ACC112 (cell line): ENCODE results near the gene ABCF3.

ENCODE experiments used
- H2AFZ ChIP-seq: fragments of 200-600 bp; sonication (generic); one replicate; pipeline ENCODE4 v1.6.0; 2017; ENCODE audit warnings: antibody characterized with exemption, low read length; ENCODE audit not compliant: unreplicated experiment
- H3K27ac ChIP-seq: fragments of 200-600 bp; sonication (generic); 2 replicates; pipeline ENCODE4 v1.5.1; 2014; ENCODE audit warnings: low read depth, mild to moderate bottlenecking, antibody characterized with exemption, low read length, moderate library complexity
- H3K27me3 ChIP-seq: fragments of 200-600 bp; sonication (generic); 2 replicates; pipeline ENCODE4 v1.6.1; 2014; ENCODE audit warnings: mild to moderate bottlenecking, antibody characterized with exemption, low read length, moderate library complexity, mixed read lengths; ENCODE audit not compliant: insufficient read depth
- H3K36me3 ChIP-seq: fragments of 200-600 bp; sonication (generic); 2 replicates; pipeline ENCODE4 v1.6.1; 2016; ENCODE audit warnings: mild to moderate bottlenecking, antibody characterized with exemption, low read length, moderate library complexity, mixed read lengths; ENCODE audit not compliant: insufficient read depth
- H3K4me1 ChIP-seq: fragments of 200-600 bp; sonication (generic); one replicate; pipeline ENCODE4 v1.6.1; 2016; ENCODE audit warnings: low read length, mixed read lengths; ENCODE audit not compliant: insufficient read depth, unreplicated experiment, control insufficient read depth
- H3K4me3 ChIP-seq: fragments of 200-600 bp; sonication (generic); 2 replicates; pipeline ENCODE4 v1.5.1; 2014; ENCODE audit warnings: mild to moderate bottlenecking, low read depth, low read length
- H3K79me2 ChIP-seq: fragments of 200-600 bp; sonication (generic); one replicate; pipeline ENCODE4 v1.6.0; 2016; ENCODE audit warnings: low read length; ENCODE audit not compliant: control insufficient read depth, unreplicated experiment, insufficient read depth

ABCF3 gene

DNA sequence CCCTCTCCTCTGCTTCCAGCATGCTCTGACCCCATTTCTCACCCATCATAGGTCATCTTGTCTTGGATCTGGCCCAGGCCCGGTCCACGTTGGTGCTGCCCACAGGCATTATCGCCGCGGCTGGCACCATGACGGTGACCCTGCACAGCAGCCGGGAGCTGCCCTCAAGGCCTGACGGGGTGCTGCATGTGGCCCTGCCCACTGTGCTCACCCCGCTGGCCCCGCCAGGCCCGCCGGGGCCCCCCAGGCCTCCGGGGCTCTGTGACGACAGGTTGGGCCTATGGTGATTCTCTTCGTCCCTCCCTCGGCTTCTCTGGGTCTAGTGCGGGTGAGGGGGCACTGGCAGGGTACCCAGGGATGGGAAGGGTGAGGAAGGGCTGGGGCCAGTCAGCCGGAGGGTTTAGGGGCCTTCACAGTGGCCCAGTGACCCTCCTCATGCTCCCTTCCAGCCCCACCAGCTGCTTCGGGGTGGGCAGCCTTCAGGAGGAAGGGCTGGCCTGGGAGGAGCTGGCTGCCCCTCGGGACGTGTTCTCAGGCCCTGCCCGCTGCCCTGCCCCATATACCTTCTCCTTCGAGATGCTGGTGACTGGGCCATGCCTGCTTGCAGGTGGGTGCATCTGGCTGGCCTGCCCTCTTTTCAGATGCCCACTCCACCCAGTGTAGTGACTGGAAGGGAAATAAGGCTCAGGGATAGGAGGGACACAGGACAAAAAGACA lies 47.3 kb downstream of the ABCF3 start:
- peaks cover 10% of the 10 kb centered on the region for H3K4me1 ChIP-seq
- no peak overlapping the region for H3K4me3 ChIP-seq
- H3K27ac ChIP-seq = no peak overlapping the region
- H3K79me2 ChIP-seq = no peaks in the 10 kb centered on the region
- H2AFZ ChIP-seq = no peak overlapping the region
- peaks cover 44% of the 10 kb centered on the region for H3K27me3 ChIP-seq
- H3K36me3 ChIP-seq = no peaks in the 10 kb centered on the region

DNA sequence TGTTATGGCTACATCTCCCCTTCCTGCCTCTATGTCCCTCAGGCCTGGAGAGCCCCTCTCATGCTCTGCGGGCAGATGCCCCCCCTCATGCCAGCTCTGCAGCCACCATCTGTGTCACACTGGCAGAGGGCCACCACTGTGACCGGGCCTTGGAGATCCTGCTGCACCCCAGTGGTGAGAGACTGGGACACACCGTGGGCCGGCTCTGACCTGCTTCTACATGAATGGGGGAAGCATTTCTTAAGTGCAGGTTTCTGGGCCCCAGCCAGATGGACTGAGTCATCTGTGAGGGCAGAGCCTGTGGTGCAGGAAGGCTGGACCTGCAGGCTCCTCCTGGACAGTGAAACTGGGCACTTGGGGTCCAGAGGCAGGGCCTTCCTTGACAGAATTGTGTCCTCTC lies 48.2 kb downstream of the ABCF3 start:
- no peak overlapping the region for H3K27ac ChIP-seq
- no peaks in the 10 kb centered on the region for H3K79me2 ChIP-seq
- H2AFZ ChIP-seq = no peak overlapping the region
- no peaks in the 10 kb centered on the region for H3K36me3 ChIP-seq
- peaks cover 34% of the 10 kb centered on the region for H3K27me3 ChIP-seq
- no peak overlapping the region for H3K4me3 ChIP-seq
- H3K4me1 ChIP-seq = peaks cover 10% of the 10 kb centered on the region

DNA sequence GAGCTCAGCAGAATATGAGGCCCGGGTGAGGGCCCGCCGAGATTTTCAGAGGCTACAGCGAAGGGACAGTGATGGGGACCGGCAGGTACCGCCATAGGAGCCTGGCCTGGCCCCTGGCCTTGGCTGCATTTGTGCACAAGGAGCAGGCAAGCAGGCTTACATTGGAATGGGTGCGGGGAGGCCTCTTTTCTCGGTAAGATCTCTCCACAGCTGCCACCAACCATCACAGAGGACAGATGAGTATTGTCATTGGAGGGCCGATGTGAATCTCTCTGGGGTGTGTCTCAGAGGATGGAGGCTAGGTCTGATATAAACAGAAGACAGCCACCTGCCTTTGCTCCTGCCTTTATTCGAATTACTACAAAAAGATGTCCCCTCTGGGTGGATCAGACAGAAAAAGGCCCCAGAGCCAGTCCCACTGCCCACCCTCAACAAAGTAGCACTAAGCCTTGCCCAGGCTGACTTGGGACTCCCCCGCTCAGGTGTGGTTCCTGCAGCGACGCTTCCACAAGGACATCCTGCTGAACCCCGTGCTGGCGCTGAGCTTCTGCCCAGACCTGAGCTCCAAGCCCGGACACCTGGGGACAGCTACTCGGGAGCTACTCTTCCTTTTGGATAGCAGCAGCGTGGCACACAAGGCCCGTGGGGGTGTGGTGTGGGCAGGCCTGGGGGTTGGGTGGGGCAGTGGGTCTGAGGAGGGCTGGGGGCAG lies 48.8 kb downstream of the ABCF3 start:
- H3K4me3 ChIP-seq = no peak overlapping the region
- no peaks in the 10 kb centered on the region for H3K79me2 ChIP-seq
- no peaks in the 10 kb centered on the region for H3K36me3 ChIP-seq
- no peak overlapping the region for H3K27ac ChIP-seq
- H2AFZ ChIP-seq = no peak overlapping the region
- peaks cover 7% of the 10 kb centered on the region for H3K4me1 ChIP-seq
- peaks cover 29% of the 10 kb centered on the region for H3K27me3 ChIP-seq

DNA sequence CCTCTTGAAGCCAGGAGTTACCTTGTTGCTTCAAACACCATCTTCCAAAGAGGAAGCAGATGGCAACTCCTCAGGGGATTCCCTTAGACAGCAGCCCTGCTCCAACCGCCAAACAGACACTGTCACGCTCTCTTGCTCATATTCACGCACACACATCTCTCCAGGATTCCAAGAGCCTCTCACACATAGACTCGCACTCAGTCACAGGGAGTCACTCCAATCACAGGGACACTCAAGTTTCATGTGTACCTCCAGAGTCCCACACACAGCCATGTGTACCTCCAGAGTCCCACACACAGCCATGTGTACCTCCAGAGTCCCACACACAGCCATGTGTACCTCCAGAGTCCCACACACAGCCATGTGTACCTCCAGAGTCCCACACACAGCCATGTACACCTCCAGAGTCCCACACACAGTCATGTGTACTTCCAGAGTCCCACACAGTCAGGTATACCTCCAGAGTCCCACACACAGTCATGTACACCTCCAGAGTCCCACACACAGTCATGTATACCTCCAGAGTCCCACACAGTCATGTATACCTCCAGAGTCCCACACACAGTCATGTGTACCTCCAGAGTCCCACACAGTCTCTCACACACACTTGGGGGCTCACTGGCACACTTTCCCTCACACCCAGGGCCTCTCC lies 49.5 kb downstream of the ABCF3 start:
- Histone ChIP-seq H3K27me3 (peaks cover 23% of the 10 kb centered on the region), H3K79me2 (no peaks in the 10 kb centered on the region), H3K4me1 (peaks cover 7% of the 10 kb centered on the region), H3K36me3 (no peaks in the 10 kb centered on the region), H3K4me3 (no peak overlapping the region), H2AFZ (no peak overlapping the region), H3K27ac (no peak overlapping the region)

DNA sequence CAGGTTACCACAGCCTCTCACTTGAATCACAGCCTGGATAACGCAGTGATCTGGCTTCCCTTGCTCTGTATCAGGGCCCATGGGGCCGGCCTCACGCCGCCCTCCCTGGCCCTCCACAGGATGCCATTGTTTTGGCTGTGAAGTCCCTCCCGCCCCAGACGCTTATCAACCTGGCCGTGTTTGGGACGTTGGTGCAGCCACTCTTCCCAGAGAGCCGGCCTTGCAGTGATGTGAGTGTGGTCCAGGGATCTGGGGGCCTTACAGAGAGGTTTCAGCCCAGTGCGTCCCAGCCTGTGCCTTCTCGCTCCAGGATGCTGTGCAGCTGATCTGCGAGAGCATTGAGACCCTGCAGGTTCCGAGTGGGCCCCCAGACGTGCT lies 50.0 kb downstream of the ABCF3 start:
- H2AFZ ChIP-seq = no peak overlapping the region
- H3K4me1 ChIP-seq = peaks cover 7% of the 10 kb centered on the region
- no peaks in the 10 kb centered on the region for H3K79me2 ChIP-seq
- H3K27me3 ChIP-seq = peaks cover 17% of the 10 kb centered on the region
- H3K36me3 ChIP-seq = no peaks in the 10 kb centered on the region
- H3K27ac ChIP-seq = no peak overlapping the region
- H3K4me3 ChIP-seq = no peak overlapping the region

DNA sequence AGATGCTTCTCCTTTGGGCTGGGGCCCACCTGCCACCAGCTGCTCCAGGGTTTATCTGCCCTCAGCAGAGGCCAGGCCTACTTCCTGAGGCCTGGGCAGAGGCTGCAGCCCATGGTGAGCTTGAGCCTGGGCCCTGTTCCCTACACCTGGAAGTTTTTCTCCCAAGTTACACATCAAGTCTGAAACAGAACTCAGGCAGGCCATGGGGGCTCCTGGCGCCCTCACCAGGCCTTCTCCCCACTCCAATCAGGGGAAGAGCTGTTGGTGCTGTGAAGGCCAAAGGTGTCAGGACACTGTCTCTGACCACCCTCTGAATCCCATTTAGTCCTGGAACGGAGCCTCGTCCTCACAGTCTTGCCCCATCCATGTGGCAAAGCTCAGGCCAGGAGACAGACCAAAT lies 50.6 kb downstream of the ABCF3 start:
- Histone ChIP-seq H3K27me3 (peaks cover 11% of the 10 kb centered on the region), H3K27ac (no peak overlapping the region), H3K79me2 (no peaks in the 10 kb centered on the region), H3K36me3 (no peaks in the 10 kb centered on the region), H2AFZ (no peak overlapping the region), H3K4me3 (no peak overlapping the region), H3K4me1 (peaks cover 7% of the 10 kb centered on the region)

DNA sequence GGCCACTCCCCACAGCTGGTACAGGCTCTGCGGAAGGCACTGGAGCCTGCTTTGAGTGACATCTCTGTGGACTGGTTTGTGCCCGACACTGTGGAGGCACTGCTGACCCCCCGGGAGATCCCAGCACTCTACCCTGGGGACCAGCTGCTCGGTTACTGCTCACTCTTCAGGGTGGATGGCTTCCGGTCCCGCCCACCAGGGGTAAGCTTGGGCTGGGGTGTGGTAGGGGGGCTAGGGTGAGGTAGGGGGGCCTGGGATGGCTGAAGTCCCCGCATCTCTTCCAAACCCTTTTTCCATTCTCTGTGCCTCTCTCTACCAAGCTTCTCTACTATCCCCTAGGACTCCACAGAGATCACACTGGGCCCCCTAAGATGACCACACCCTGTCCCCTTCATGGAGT lies 51.2 kb downstream of the ABCF3 start:
- H3K79me2 ChIP-seq = no peaks in the 10 kb centered on the region
- H2AFZ ChIP-seq = no peak overlapping the region
- no peak overlapping the region for H3K4me3 ChIP-seq
- H3K36me3 ChIP-seq = no peaks in the 10 kb centered on the region
- H3K4me1 ChIP-seq = peaks cover 7% of the 10 kb centered on the region
- H3K27ac ChIP-seq = no peak overlapping the region
- peaks cover 6% of the 10 kb centered on the region for H3K27me3 ChIP-seq

DNA sequence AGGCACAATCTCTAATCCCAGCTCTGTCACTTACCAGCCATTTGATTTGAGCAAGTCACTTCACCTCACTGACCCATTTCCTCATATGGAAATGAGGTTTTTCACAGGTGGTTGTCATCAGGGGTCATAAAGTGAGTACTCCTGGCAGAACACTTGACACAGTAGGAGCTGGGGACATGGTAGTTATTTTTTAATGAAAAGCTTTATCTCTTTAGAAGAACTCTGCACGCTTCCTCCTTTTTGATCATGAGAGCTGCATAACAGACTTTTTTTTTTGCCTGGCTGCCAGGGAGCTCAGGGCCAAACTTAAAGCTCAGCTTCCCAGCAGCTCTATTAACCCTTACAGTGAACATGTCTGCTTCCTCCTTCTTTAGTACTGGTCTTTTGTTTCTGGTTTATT lies 51.8 kb downstream of the ABCF3 start:
- H2AFZ ChIP-seq = no peak overlapping the region
- no peak overlapping the region for H3K27ac ChIP-seq
- peaks cover 7% of the 10 kb centered on the region for H3K4me1 ChIP-seq
- H3K4me3 ChIP-seq = no peak overlapping the region
- no peaks in the 10 kb centered on the region for H3K36me3 ChIP-seq
- H3K27me3 ChIP-seq = no peaks in the 10 kb centered on the region; the same call in 1 of the 2 replicates
- no peaks in the 10 kb centered on the region for H3K79me2 ChIP-seq

DNA sequence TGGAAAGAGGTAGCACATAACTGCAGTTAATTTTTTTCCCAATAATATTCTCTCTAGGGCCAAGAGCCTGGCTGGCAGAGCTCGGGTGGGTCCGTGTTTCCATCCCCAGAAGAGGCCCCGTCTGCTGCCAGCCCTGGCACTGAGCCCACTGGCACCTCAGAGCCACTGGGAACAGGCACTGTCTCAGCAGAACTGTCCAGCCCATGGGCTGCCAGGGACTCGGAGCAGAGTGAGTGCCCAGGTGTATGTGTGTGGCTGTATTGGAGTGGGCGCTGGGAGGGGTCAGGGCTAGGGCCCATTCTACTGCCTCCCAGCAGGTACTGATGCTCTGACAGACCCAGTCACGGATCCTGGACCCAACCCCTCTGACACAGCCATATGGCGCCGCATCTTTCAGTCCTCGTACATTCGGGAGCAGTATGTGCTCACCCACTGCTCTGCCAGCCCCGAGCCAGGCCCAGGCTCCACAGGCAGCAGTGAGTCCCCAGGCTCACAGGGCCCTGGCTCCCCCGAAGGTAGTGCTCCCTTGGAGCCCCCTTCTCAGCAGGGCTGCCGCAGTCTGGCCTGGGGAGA lies 52.3 kb downstream of the ABCF3 start:
- H3K4me1 ChIP-seq = peaks cover 7% of the 10 kb centered on the region
- H2AFZ ChIP-seq = no peak overlapping the region
- no peaks in the 10 kb centered on the region for H3K36me3 ChIP-seq

DNA sequence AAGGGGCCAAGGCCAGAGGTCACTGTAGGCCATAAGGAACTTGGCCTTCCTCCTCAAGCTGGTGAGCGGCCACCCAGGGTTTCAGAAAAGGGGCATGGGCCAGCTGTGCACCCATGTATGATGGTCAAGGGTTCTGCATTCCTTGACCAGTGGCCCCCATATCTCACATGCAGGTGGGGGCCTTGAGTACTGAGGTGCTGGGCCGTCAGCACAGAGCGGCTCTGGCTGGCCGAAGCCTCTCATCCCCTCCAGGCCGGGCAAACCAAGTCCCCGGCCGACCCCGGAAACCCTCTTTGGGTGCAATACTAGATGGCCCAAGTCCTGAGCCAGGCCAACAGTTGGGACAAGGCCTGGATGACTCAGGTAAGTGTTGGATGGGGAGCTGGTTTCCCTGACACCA lies 53.2 kb downstream of the ABCF3 start:
- Histone ChIP-seq H3K27ac (no peak overlapping the region), H3K4me1 (peaks cover 3% of the 10 kb centered on the region), H2AFZ (no peak overlapping the region), H3K27me3 (no peaks in the 10 kb centered on the region), H3K36me3 (no peaks in the 10 kb centered on the region), H3K4me3 (no peak overlapping the region), H3K79me2 (no peaks in the 10 kb centered on the region)

More for the DNA sequence above, 52.3 kb downstream of the ABCF3 start:
- no peaks in the 10 kb centered on the region for H3K79me2 ChIP-seq
- H3K4me3 ChIP-seq = no peak overlapping the region
- no peaks in the 10 kb centered on the region for H3K27me3 ChIP-seq
- no peak overlapping the region for H3K27ac ChIP-seq
